ENCODE results near the gene PLXNA4. TPM values are rescaled to one million over a fixed set of nuclear protein-coding genes. Genes with fewer than 3 reads are reported as not detected.

The PLXNA4 gene
- total RNA-seq, 1 experiment from 2014 or later, result 1.0 TPM

- H3K27me3 ChIP-seq (ENCODE audit: insufficient read depth, low read depth), result peaks cover 88% of the 10 kb centered on the region
- no peaks in the 10 kb centered on the region for H3F3A ChIP-seq (ENCODE audit: insufficient read depth, low read depth)
- no peak overlapping the region for H3K4me3 ChIP-seq
- no peak overlapping the region for H3K27ac ChIP-seq
- no peak overlapping the region for H2AFZ ChIP-seq
- intact Hi-C loops (cut with micrococcal nuclease; ENCODE audit: unreplicated experiment), result no loop called here
- POLR2A ChIA-PET (ENCODE audit: unreplicated experiment), result no interaction called here
- TF ChIP-seq EZH2 (IDR thresholded peaks at IDR 0.05; ENCODE audit: low read depth), result no peak
- TF ChIP-seq CTCF (conservative IDR thresholded peaks at IDR 0.05), result no peak
- H3K36me3 ChIP-seq (ENCODE audit: low read depth), result no peaks in the 10 kb centered on the region
- CTCF ChIA-PET, result no interaction called here
- no peaks in the 10 kb centered on the region for H4K20me1 ChIP-seq (ENCODE audit: insufficient read depth)
- H3K9me3 ChIP-seq (ENCODE audit: insufficient read depth, low read depth), result no peaks in the 10 kb centered on the region
- no peaks in the 10 kb centered on the region for H3K4me1 ChIP-seq (replicated peaks; ENCODE audit: insufficient read depth)
- H3K79me2 ChIP-seq (ENCODE audit: low read depth), result no peaks in the 10 kb centered on the region
- no TSS peak for BruUV-seq (replicated peaks)
- DNase-seq, result no peak
- H3K9me2 ChIP-seq (ENCODE audit: insufficient read depth), result no peaks in the 10 kb centered on the region
- H3K4me2 ChIP-seq, result no peak overlapping the region
Observed at GRCh38 chr7:132225216-132226030, 350.8 kb downstream of the PLXNA4 start.

GRCh38 chr7:132221356-132221755 lies 354.9 kb downstream of the PLXNA4 start:
- CTCF ChIA-PET, result no interaction called here
- DNase-seq, result no peak
- Histone ChIP-seq H3K36me3 (ENCODE audit: low read depth) (no peaks in the 10 kb centered on the region), H3K4me1 (replicated peaks; ENCODE audit: insufficient read depth) (no peaks in the 10 kb centered on the region), H4K20me1 (ENCODE audit: insufficient read depth) (no peaks in the 10 kb centered on the region), H3K9me3 (ENCODE audit: insufficient read depth, low read depth) (no peaks in the 10 kb centered on the region), H3K4me2 (no peak overlapping the region), H2AFZ (no peak overlapping the region), H3K27ac (no peak overlapping the region), H3K27me3 (ENCODE audit: insufficient read depth, low read depth) (peaks cover 68% of the 10 kb centered on the region), H3K79me2 (ENCODE audit: low read depth) (no peaks in the 10 kb centered on the region), H3K9me2 (ENCODE audit: insufficient read depth) (no peaks in the 10 kb centered on the region), H3F3A (ENCODE audit: insufficient read depth, low read depth) (no peaks in the 10 kb centered on the region), H3K4me3 (no peak overlapping the region)
- TF ChIP-seq EZH2 (IDR thresholded peaks at IDR 0.05; ENCODE audit: low read depth) (no peak), CTCF (conservative IDR thresholded peaks at IDR 0.05) (no peak)
- intact Hi-C loops (cut with micrococcal nuclease; ENCODE audit: unreplicated experiment), result no loop called here
- POLR2A ChIA-PET (ENCODE audit: unreplicated experiment), result interaction anchor here (0.7 kb wide), 1 partner anchor 330 kb away, joined by 3 read pairs; no protein-coding TSS in a partner anchor
- BruUV-seq (replicated peaks), result no TSS peak

- POLR2A ChIA-PET (ENCODE audit: unreplicated experiment), result no interaction called here
- Histone ChIP-seq H4K20me1 (ENCODE audit: insufficient read depth) (no peaks in the 10 kb centered on the region), H3K4me3 (no peak overlapping the region), H3K27ac (no peak overlapping the region), H3K9me2 (ENCODE audit: insufficient read depth) (no peaks in the 10 kb centered on the region), H3K9me3 (ENCODE audit: insufficient read depth, low read depth) (no peaks in the 10 kb centered on the region), H2AFZ (no peak overlapping the region), H3F3A (ENCODE audit: insufficient read depth, low read depth) (no peaks in the 10 kb centered on the region), H3K27me3 (ENCODE audit: insufficient read depth, low read depth) (peaks cover 67% of the 10 kb centered on the region), H3K4me2 (no peak overlapping the region), H3K36me3 (ENCODE audit: low read depth) (no peaks in the 10 kb centered on the region), H3K79me2 (ENCODE audit: low read depth) (no peaks in the 10 kb centered on the region), H3K4me1 (replicated peaks; ENCODE audit: insufficient read depth) (no peaks in the 10 kb centered on the region)
- intact Hi-C loops (cut with micrococcal nuclease; ENCODE audit: unreplicated experiment), result no loop called here
- no peak for TF ChIP-seq CTCF (conservative IDR thresholded peaks at IDR 0.05)
- no peak for TF ChIP-seq EZH2 (IDR thresholded peaks at IDR 0.05; ENCODE audit: low read depth)
- CTCF ChIA-PET, result no interaction called here
- DNase-seq, result no peak
- BruUV-seq (replicated peaks), result no TSS peak
Observed at GRCh38 chr7:132220060-132220459, 356.2 kb downstream of the PLXNA4 start.

Measured in PC-9 (cell line).